Kidney (tissue), 14 donors: ENCODE data around the gene NCEH1. TPM values are rescaled to one million over a fixed set of nuclear protein-coding genes. Genes with fewer than 3 reads are reported as not detected.

Source experiments
- DNase-seq, 5 donors: peaks; one replicate each; pipeline ENCODE4 v3.0.0-alpha.2; 2013 to 2020
- FAIRE-seq: peaks from 2 replicates; lab custom pipeline; 2012; peaks lifted over from hg19 to GRCh38; lab: Jason Lieb, UNC
- H3K27ac ChIP-seq, 2 donors: one replicate each; pipeline ENCODE4 v1.7.0; 2013; ENCODE audit warnings: low read depth in 2 of 2, low read length in 2 of 2, inconsistent platforms in 1 of 2
- H3K27me3 ChIP-seq: one replicate; pipeline ENCODE4 v1.7.1; 2013; ENCODE audit warnings: low read length, inconsistent platforms; ENCODE audit not compliant: control insufficient read depth, insufficient read depth
- H3K36me3 ChIP-seq, 3 donors: one replicate each; pipeline versions ENCODE4 v1.7.0 to v1.7.1; 2013; ENCODE audit warnings: low read length in 3 of 3, control low read depth in 1 of 3, inconsistent platforms in 1 of 3; ENCODE audit not compliant: insufficient read depth in 3 of 3, control insufficient read depth in 2 of 3
- H3K4me1 ChIP-seq, 3 donors: one replicate each; pipeline versions ENCODE4 v1.7.0 to v1.7.1; 2013; ENCODE audit warnings: low read length in 3 of 3, inconsistent platforms in 1 of 3, low read depth in 1 of 3; ENCODE audit not compliant: control insufficient read depth in 2 of 3, insufficient read depth in 2 of 3
- H3K4me3 ChIP-seq, 3 donors: one replicate each; pipeline versions ENCODE4 v1.7.0 to v1.8.1; 2013; ENCODE audit warnings: low read length in 3 of 3, control low read depth in 1 of 3, inconsistent platforms in 1 of 3
- H3K9ac ChIP-seq, 3 donors: one replicate each; pipeline versions ENCODE4 v1.7.0 to v1.7.1; 2013; ENCODE audit warnings: low read length in 3 of 3, control low read depth in 1 of 3, inconsistent platforms in 1 of 3
- H3K9me3 ChIP-seq, 3 donors: one replicate each; pipeline versions ENCODE4 v1.7.0 to v1.7.1; 2013; ENCODE audit warnings: low read length in 3 of 3, control low read depth in 1 of 3, inconsistent platforms in 1 of 3; ENCODE audit not compliant: control insufficient read depth in 2 of 3, insufficient read depth in 1 of 3
- CTCF ChIP-seq: IDR thresholded peaks from 3 replicates; pipeline ENCODE4 v1.5.1; 2012; ENCODE audit warnings: mild to moderate bottlenecking, moderate library complexity, borderline replicate concordance; ENCODE audit not compliant: insufficient read depth; ENCODE audit errors: extremely low read depth
- intact Hi-C: fragments of 100-400 bp; cut with DNase I; formaldehyde crosslinking; loops from one replicate; pipeline ENCODE4 v1.11.1; 2022
- polyA plus RNA-seq: library from polyadenylated mRNA; stranded (reverse); fragments of 350-450 nt; fragmentation: Illumina TruSeq; extraction: RNeasy Lipid Tissue Mini Kit (QIAGEN cat#74804); gene quantifications from one replicate; pipeline ENCODE4 v1.2.3, GENCODE V29; 2014; ENCODE audit warnings: low read depth, low replicate concordance; ENCODE audit not compliant: insufficient read depth
- total RNA-seq: library from RNA; stranded (reverse); fragmentation: NEBNext Ultra II Directional; extraction: Animal tissue kit (Norgen Biotek cat#: 25700); gene quantifications from one replicate; pipeline ENCODE4 v1.2.1, GENCODE V29; 2021
- donor health status: control.
- donor health status: control.
- donor health status: control.
- donor health status: control.
- donor health status: control.
- donor health status: DM: yes; HTN: yes; CAD: no.
- donor health status: Normal renal cell carcinoma (clear cell type).

Gene NCEH1
- total and polyA plus RNA-seq, 2 donors from 2014 or later, result 6.7 to 43.6 TPM

GRCh38 chr3:172612871-172613678, 97.8 kb downstream of the NCEH1 start:
- Histone ChIP-seq H3K36me3 (no peaks in the 10 kb centered on the region), H3K4me3 (no peak overlapping the region), H3K9me3 (no peaks in the 10 kb centered on the region), H3K4me1 (no peaks in the 10 kb centered on the region), H3K27me3 (no peaks in the 10 kb centered on the region), H3K9ac (no peak overlapping the region), H3K27ac (no peak overlapping the region)
- intact Hi-C loops, result no loop called here
- FAIRE-seq, result no peak
- no peak for TF ChIP-seq CTCF
- peak in 1 of 5 donors; percentile 55 for DNase-seq

- H3K27ac ChIP-seq, result no peak overlapping the region
- no peaks in the 10 kb centered on the region for H3K36me3 ChIP-seq
- no peak overlapping the region for H3K9ac ChIP-seq
- DNase-seq (no peak), FAIRE-seq (no peak)
- no peaks in the 10 kb centered on the region for H3K27me3 ChIP-seq
- intact Hi-C loops, result no loop called here
- no peaks in the 10 kb centered on the region for H3K9me3 ChIP-seq
- no peaks in the 10 kb centered on the region for H3K4me1 ChIP-seq
- no peak overlapping the region for H3K4me3 ChIP-seq
- TF ChIP-seq CTCF, result no peak
Observed at GRCh38 chr3:172609750-172610149, 101.1 kb downstream of the NCEH1 start.

GRCh38 chr3:172608575-172608974, 102.3 kb downstream of the NCEH1 start:
- H3K27me3 ChIP-seq, result no peaks in the 10 kb centered on the region
- FAIRE-seq, result no peak
- H3K9me3 ChIP-seq, result no peaks in the 10 kb centered on the region
- no peak overlapping the region for H3K4me3 ChIP-seq
- TF ChIP-seq CTCF, result no peak
- H3K27ac ChIP-seq, result peak overlapping the region in 1 of 2 donors; percentile 72
- H3K9ac ChIP-seq, result no peak overlapping the region
- DNase-seq, result no peak
- intact Hi-C loops, result no loop called here
- H3K4me1 ChIP-seq, result no peaks in the 10 kb centered on the region
- H3K36me3 ChIP-seq, result no peaks in the 10 kb centered on the region
